CD4-positive, alpha-beta T cell treated with Interleukin-4 for 1 hour (primary cell): ENCODE measurements around the gene POU2F2.

Experiments
- DNase-seq, 2 donors: peaks; one replicate each; pipeline ENCODE4 v3.0.0-alpha.2; 2020 to 2022

The POU2F2 gene

DNA sequence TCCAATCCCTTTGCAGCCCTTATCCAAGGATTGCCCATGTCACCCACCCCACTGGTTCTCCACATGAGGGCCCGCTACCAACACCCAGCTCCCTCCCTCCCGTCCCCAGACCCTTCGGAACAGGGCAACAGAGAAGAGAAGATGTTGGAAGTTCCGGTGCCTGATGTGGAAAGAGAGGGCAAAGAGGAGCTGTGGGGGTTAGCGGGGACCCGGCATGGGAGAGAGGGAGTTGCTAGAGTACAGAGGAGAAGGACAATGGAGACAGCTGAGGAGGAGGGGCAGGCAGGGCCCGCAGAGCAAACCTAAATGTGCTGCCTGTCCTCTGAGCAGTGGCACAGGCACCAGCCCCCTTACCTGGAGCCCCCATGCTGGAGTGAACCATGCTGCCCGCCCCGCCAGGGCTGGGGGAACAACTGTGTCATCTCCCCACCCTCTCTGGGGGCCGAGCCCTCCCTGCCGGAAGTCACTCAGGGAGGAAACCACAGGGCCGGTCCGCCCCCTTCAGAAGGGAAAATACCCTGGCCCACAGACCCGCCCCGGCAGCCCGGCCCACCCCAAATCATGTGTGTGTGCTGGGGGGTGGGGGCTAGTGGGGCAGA lies at the start of gene POU2F2:
Gene POU2F2, minus strand, starts transcription at position 417 of the 599 bp plus-strand sequence. Its CDS starts 35 bp downstream, at position 382.
- peak; percentile 87 to 90 for DNase-seq

DNA sequence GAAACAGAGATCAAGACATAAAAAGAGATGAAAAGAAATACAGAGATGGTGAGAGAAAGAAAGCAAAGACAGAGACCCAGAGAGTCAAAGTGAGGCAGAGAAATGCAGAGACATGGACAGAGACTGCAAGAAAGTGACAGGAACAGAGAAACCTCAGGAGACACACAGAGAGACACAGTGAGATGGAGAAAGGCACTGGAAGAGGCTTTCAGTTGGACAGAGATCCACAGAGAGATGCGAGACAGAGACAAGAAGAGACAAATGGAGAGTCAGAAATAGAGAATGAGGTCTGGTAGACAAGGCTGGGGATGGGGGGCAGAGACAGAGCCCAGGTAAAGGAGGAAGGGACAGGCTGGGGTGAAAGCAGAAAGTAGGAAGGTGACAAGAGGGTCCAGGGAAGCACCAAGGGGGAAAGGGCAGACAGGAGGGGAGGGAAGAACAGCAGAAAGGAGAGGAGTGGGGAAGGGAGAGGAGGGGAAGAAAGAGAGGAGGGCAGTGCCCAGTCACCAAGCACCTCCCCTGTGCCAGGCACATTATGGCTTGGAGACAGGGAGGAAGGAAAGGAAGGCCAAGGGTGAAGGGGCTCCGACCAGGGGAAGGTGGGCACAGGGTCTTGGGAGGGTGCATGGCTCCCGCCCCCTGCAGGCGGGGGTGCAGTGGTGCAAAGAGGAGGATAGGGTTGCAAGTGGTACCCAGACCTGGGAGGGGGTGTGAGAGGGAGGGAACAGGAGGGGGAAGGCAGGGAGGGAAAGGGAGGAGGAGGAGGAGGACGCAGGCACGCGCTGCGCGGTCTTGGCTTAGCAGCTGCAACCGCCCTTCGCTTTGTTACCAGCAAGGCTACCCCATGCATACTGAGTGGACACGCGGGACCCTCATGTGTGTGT lies 46.8 kb upstream of the POU2F2 start:
- DNase-seq: no peak

DNA sequence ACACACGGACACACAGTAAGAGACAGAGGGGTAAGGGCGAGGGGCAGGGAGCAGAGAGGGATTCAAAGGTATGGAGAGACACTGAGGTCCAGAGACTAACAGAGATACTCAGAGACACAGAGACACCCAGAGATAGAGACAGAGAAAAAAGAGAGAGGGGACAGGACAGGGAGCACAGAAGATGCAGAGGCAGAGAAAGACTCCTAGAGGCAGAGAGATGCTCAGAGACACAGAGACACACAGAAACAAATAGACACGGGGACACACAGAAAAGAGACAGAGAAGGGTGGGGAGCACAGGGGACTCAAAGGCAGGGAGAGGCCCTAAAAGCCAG lies 45.4 kb upstream of the POU2F2 start:
- DNase-seq: no peak

DNA sequence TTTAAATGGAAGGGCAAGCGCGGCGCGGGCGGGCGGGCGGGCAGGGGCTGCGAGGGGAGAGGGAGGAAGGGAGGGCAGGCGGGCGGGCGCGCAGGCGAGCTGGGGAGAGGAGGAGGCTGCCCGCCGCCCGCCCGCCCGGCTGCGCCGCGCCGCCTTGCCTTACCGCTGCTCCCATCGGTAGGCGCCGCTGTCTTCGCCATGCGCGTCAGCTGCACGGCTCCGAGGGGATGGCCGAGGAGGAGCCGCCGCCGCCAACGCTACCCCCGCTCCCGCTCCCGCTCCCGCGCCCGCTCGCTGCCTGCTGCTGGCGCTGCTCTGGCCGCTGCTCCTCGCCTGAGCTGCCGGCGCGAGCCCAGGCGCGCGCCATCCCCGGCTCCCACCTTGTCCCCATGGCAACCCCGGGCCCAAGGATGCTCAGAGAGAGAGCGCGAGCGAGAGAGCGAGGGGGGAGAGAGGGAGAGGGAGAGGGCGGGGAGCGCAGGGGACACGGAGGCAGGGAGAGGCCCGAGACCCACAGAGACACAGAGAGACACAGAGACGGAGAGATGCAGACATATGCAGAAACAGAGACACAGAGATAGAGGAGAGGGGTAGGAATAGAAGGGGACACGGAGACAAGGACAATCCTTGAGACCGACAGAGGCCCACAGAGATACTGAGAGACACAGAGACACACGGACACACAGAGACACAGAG lies 44.9 kb upstream of the POU2F2 start:
- peak; percentile 74 to 80 for DNase-seq

DNA sequence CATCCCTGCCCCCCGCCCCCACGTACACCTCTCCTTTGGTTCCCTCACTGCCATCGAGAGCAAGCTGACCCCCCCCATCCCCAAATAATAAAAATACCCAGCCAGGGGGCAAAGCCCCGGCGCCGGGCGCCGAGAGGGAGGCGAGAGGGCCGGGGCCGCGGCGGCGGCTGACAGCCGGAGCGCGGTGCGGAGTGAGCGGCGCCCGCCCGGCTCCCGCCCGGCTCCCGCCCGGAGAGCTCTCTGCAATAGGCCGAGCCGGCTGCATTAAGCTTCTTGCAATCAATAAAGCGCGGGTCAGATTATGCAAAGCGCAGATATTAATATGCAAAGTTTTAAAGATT lies 44.4 kb upstream of the POU2F2 start:
- DNase-seq: no peak

DNA sequence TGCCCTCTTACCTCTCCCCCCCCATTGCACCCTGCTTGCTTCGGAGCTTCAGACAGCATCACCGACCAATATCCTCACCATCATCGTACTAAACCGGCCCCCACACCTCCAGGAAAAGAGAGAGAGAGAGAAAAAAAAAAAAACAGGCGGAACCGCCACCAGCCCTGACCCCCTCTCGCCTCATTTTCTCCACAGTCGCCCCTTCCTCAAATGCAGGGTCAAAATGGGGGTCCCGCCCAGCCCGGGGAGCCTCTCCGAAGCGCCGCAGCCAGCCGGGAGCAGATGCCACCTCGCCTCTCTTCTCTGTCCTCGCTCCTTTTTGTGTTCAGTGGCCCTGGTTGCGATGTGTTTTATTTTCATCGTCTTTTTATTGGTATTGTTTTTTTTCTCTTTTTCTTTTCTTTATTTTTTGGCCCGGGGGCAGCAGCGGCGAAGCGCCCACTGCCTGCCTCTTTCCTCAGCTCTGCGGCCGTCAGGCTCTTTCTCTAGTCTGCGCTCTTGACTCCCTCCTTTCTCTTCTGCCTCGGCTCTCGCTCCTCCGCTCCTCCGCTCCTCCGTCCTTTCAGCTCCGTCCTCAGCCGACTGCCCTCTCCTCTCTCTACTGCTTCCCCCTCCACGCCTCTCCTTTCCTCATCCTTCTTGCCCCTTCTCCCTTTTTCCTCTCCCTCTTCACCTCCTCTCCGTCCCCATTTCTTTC lies 43.9 kb upstream of the POU2F2 start:
- DNase-seq: no peak

DNA sequence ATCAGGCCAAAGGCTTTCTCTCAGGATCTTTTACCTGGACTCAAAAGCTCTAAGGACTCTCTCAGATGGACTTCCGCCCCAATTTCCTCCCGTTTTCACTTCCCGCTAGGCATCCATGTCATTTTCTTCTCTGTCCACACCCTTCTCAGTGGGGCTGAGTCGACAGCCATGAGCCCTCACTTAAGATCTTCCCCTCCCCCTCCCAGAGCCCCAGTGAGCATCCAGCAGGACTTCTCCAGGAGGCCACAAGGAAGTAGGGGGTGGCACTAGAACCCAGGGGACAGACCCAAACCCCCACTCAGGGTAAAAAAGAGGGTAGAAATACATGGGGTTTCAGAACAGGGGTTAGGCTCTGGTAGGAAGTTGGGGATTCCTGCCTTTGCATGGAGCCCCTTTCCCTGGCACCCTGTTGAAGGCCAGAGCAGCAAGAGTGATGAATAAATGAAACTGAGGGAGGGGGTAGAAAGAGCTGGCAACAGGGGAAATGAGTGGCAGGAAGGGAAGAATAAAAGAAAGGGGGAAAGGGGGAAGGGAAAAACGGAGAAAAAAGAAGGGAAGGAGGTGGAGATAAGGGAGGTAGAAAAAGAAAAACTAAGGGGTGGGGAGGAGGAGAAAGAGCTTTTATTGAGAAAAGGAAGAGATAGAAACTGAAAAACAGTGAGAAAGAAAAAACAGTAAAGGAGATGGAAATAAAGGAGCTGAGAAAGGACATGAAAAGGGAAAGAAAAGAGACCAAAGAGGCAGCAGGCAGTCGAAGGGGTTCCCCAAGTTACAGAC lies 42.9 kb upstream of the POU2F2 start:
- DNase-seq: no peak

DNA sequence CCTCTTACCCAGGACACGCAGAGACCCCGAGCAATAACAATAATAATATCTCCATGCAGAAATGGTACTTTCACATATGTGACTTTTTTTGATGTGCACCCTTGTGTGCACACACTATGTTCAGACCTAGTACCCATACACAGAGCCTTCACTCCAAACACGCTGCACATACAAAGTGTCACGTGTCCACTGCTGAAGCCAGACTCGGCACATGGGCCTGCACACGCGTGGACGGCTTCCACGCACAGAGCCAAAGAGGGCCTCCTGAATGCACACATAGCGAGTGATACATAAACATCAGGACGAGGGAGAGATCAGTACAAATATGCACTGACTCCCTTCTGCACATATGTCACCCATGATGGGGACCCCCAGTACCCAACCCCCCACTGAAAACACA lies 41.9 kb upstream of the POU2F2 start:
- DNase-seq: no peak

DNA sequence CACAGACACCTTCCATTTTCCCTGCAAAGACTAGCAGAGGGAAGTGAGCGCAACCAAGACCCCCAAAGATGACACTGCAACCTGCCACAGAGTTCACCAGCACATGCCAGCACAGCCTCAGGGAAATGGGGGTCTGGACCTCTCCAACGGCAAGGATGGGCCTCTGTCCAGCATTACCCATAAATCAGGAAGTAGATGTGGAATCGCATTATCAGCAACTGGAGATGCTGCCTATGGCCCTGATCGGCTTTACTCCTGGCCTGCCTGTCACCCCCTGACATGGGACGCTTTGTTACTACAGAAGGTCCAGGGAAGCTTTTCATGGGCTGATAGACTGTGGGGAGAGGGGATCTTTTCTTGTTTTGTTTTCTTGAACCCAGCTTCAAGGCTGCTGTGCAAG lies 41.4 kb upstream of the POU2F2 start:
- DNase-seq: no peak

DNA sequence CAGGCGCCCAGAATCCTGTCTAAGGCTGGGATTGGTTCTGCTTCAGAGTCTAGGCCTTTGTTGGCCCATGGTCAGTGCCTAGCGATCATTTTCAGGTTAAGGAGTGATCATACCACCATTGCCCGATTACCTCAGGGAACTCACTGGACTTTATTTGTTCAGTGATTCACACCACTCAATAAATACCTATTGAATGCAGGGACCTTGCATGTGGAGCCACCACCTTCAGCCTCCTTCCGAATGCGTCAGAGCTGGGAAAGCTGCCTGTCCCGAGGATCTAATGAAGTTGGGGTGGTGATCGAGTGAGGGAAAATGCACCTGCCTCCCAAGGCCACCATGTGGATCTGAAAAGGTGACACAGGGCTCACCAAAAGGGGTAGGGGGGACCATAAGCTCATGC lies 40.0 kb upstream of the POU2F2 start:
- DNase-seq: no peak

DNA sequence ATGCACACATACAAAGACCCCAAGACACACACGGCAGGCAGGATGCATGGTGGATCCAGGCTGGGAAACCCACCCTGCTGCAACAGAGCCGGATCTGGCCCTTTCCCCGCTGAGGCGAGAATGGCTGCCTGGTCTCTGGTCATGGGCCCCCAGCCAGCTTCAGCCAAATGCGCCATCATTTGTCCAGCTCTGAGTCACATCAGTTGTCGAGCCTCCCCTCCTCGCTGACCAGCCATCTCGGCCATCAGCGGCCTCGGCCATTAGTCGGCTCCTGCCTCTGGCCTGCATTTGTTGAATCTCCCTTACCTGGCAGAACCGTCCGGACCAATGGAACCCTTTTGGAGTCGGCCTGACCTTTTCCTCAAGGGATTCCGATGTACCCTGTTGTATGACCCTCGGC lies 38.5 kb upstream of the POU2F2 start:
- no peak for DNase-seq

DNA sequence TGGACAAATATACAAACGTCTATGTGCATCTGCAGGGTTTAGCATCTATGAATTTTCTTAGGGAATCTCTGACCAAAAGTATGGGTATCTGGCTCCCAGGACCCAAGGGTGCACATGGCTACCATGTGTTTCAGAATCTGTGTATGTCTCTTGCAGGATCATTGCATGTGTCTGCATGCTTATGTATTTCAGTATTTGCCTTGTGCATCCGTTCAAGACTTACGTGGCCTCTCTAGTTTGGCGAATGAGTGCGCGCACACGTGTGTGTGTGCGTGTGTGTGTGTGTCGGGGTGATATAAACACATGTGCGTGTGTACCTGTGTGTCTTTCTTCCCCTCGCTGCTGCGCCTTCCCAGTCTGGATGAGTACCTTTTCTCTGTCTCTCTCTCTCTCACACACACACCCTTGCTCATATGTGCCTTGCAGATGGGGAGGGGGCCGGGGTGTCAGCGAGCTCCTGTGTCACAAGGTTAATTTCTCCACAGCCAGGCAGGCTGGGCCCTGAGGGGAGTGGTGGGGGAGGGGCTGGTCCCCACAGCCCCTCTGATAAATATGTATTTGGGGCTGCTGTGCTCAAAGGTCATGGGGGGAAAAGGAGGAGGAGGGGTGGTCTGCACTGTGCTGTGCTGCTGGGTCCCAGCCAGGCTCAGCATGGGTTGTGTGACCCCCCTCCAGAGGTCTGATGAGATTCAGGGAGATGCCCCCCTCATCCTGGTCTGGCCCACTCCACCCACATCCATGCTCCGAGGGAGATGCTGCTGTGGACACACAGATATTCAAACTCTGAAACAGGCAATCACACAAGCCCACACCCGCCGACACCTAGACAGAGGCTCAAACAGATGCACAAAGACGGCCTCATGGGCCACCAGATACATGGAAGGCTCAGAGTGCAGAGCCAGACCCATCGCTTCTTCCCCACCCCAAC lies 37.5 kb upstream of the POU2F2 start:
- no peak for DNase-seq

DNA sequence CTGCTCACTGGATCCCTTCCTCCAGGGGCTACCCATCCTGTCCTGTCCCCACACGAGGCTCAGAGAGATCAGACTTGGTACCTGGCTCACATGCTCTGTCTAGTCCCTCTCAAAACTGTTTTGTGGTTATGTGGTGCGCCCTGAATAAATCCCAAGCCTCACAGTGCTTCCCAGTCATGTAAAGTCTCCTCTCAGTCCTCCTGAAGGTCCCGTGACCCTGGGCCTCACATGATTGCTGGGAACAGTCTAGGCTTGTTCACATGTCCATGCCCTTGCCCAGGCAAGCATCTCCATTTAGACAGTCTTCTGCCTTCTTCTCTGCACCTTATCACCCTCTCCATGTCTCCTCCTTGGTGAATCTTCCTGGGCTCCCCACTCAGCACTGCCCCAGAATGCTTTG lies 36.0 kb upstream of the POU2F2 start:
- no peak for DNase-seq

DNA sequence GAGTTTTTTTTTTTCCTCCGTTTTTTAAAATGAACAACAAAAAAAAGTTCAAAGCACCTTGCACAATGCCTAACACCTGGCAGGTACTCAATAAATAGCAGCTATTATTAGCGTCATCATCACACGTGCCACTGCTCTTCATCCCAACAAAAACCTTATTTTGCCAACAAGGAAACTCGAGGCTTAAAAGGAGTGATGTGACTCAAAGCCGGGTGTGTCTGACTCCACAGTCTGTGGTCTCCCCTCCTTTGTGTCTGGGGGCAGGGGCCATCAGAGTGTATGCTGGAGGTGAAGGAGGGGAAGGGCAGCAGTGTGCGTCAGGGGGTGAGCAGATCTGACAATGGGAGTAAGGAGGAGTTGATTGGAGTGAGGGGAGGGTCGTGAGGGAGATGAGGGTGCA lies 34.1 kb upstream of the POU2F2 start:
- no peak for DNase-seq

DNA sequence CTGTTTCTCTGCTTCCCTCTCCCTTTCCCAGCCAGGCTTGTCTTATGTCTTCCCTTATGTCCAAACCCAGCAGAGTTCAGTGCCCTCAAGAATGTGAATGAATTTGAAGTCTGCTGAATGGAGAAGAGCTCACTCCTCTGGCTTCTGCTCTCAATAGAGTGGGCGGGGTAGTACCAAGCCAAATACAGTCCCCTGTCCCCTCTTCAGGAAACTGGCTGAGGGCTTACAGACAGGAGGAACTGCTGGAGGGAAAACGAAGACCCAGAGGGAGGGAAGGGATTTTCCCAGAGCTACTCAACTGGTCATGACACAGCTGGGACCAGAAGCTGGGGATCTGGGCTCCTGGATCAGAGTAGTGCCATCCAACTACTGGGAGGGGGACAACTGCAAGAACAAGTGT lies 32.9 kb upstream of the POU2F2 start:
- DNase-seq: no peak

DNA sequence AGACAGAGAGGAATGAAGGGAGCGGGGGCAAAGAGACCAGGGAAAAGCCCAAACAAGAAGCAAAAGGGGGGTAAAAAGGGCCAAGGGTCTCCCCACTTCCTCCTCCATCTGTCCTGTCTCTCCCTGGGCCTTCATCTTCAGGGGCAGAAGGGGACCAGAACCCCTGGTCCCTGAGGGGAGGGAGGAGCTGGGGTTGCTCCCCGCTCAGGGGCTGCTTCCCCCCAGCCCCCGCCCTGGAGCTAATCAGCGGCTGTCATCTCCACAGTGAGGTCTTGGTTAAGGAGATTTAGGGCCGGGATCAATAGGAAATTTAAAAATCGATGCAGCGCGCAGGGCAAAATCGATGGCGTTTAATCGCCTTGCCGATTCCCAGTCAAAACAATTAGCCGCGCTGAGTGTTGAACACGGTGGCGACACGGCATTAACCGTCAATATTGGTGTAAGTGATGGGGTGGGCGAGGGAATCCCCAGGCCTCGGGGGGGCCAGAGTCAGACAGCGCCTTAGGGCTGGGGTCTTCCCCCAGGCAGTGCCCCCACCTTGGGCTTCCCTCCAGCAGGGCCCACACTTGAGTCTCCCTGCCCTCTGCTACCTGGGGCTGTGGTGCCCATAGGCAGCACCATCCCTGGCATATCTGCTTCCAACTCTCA lies 29.5 kb upstream of the POU2F2 start:
- no peak for DNase-seq

DNA sequence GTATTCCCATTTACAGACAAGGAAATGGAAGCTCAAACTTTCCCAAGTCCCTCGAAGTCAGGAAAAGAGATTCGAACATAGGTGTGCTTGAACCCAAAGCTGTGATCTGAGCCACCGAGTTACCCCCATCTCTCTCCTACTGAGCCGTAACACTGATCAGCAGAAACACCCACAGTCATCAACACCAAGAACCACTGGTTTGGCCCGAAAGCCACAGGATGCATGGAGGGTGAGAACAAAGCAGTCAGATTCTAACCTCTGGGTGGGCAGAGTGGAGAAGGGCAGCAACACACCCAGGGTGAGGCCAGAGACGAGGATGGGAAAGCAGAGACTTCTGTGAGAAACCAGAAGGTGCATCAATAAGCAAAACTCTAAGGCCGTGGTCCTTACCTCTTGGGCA lies 27.7 kb upstream of the POU2F2 start:
- DNase-seq: no peak

DNA sequence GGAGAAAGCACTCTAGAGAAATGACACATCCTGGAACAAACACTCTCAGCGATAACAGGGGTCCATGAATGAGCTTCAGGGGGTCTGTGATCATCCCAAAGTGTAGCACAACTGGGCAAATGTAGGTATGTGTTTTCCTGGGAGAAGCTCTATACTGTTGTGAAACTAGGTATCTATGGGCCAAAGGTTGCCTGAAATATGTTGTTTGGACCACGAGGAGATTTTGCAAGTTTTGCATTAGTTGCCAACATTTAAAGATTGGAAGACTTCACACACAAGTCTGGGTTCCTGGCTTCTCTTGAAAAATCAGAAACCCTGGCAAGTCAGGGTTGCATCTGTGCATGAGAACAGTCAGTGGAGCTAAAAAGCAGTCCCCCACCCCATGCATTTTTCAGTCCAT lies 26.7 kb upstream of the POU2F2 start:
- no peak for DNase-seq

DNA sequence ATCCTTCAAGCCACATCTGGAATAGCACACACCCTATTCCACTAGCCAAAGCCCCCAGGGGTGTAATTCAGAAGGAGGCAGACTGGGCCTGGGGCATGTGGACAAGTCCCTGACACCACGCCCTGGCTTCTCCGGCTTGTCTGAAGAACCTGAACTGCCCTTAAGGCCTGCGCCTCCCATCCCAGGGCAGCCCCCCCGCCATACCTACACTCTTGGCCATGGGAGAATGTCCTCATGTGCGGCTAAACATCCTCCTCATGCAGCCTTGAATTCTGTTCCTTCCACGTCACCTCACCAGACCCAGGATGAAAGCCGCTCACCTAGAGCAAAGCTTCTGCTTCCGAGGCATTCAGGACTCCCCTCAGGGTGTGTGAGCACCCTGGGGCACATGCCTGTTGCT lies 24.3 kb upstream of the POU2F2 start:
- no peak for DNase-seq

DNA sequence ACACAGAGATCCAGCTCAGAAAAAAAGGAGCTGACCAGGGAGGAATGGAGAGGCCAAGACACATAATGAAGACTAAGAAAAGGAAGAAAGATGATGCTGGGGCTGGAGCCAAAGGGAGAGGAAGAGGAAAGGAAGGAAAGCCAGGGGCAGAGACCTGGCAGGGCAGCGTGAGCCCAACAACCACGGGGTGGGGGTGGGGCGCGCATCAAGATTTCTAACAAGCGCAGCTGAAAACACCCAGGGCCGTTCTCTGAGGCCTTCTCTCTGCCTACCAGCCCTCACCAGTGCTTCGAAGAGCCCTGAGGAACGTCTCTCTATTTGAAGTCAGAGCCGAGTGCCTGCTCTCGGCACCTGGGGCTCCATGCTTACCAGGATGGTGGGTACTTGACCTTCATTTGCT lies 23.6 kb upstream of the POU2F2 start:
- DNase-seq: no peak
